Measurements from ENCODE around the gene PELI2.

The PELI2 gene

GRCh38 chr14:56333359-56334292 lies 215.4 kb downstream of the PELI2 start:
- DNase-seq (ENCODE audit: extremely low read depth in 1 of 2, low read depth in 1 of 2), result no peak

GRCh38 chr14:56334458-56334857 lies 216.2 kb downstream of the PELI2 start:
- no peak for DNase-seq (ENCODE audit: extremely low read depth in 1 of 2, low read depth in 1 of 2)

- DNase-seq (ENCODE audit: extremely low read depth in 1 of 2, low read depth in 1 of 2), result no peak
These were observed 220.5 kb downstream of the PELI2 start for GRCh38 chr14:56338674-56339073.

GRCh38 chr14:56339855-56340701 lies 221.9 kb downstream of the PELI2 start:
- peak in 1 of 2 donors; percentile 34 for DNase-seq (ENCODE audit: extremely low read depth in 1 of 2, low read depth in 1 of 2)

GRCh38 chr14:56340932-56341331 lies 222.7 kb downstream of the PELI2 start:
- no peak for DNase-seq (ENCODE audit: extremely low read depth in 1 of 2, low read depth in 1 of 2)

- DNase-seq (ENCODE audit: extremely low read depth in 1 of 2, low read depth in 1 of 2), result no peak
These were observed 223.7 kb downstream of the PELI2 start for GRCh38 chr14:56341766-56342493.

GRCh38 chr14:56342494-56342942 lies 224.3 kb downstream of the PELI2 start:
- no peak for DNase-seq (ENCODE audit: extremely low read depth in 1 of 2, low read depth in 1 of 2)

- no peak for DNase-seq (ENCODE audit: extremely low read depth in 1 of 2, low read depth in 1 of 2)
These were observed 231.7 kb downstream of the PELI2 start for GRCh38 chr14:56349960-56350359.
